GM12873 (cell line): ENCODE measurements around the gene GRK4.

ENCODE experiments used
- CTCF ChIP-seq: IDR thresholded peaks from 2 replicates; pipeline ENCODE4 v1.5.1; 2012; ENCODE audit warnings: low read depth, mild to moderate bottlenecking, moderate library complexity, low read length, control low read depth; ENCODE audit not compliant: insufficient read depth; ENCODE audit errors: missing control alignments

Gene GRK4

GRCh38 chr4:3017504-3017903 is 54.1 kb downstream of the GRK4 start:
- TF ChIP-seq CTCF, result no peak

- TF ChIP-seq CTCF, result no peak
These were observed 55.9 kb downstream of the GRK4 start for GRCh38 chr4:3019145-3019846.

GRCh38 chr4:3021127-3021526 is 57.8 kb downstream of the GRK4 start:
- no peak for TF ChIP-seq CTCF

- no peak for TF ChIP-seq CTCF
These were observed 58.3 kb downstream of the GRK4 start for GRCh38 chr4:3021627-3022026.

GRCh38 chr4:3022112-3022511 is 58.7 kb downstream of the GRK4 start:
- TF ChIP-seq CTCF, result no peak

GRCh38 chr4:3022651-3023050 is 59.3 kb downstream of the GRK4 start:
- TF ChIP-seq CTCF, result no peak

GRCh38 chr4:3025881-3026280 is 62.5 kb downstream of the GRK4 start:
- no peak for TF ChIP-seq CTCF
